ENCODE results near the gene ACOT7.

ACOT7 gene

DNA sequence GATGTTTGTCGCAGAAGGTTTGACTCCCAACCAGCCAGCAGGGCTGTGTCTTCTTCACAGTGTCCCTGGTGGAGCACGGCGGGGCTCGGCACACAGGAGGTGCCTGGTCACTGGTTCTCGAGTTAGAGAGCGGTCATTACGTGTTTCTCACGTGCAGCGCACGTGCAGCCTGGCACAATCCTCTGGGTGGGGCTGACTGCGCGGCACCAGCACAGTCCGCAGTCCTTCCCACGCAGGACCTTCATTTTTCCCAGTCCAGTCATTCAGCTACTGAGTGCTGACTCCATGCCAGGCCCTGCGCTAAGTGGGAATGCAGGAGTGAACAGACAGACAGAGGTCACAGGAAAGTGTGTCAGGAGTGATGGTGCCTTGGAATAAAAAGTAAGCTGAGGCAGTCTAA, 86.5 kb downstream of the ACOT7 start:
- no peak for DNase-seq

GRCh38 chr1:6303397-6304012, 90.1 kb downstream of the ACOT7 start:
- DNase-seq, result no peak

DNA sequence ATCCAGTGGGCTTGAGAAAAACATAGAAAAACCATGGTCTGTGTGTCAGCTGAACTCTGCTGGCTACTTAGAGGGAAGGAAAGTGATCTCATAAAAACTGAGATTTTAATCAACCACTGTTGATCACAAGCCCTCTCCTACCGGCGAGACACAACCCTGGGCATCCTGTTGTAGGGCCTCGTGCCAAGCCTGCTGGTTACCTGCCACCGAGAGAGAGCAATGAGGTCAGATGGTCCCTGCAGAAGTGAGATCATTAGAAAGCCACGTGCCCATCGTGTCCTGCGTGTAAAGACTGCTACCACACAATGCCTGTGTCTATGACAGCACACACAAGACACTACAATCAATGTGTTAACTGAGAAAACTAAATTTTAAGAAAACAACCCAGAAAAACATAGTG, 91.0 kb downstream of the ACOT7 start:
- no peak for DNase-seq

DNA sequence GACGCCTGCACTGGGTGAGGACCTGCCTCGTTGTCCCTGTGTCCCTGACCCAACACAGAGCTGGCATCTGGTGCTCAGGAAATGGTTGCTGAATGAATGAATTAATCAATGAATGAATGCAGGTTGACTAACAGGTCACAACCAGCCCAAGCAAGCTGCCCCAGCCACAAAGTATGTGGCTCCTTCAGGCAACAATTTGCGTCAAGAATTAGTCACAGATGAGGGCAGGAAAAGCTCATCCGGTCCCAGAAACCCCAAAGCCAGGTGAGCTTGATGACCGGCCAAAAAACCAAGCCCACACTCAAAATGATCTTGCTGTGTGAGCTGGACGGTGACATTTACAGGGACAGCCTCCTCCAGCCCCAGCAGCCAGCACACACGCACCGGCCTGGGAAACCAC, 92.0 kb downstream of the ACOT7 start:
- no peak for DNase-seq

GRCh38 chr1:6300342-6301048, 93.1 kb downstream of the ACOT7 start:
- DNase-seq, result no peak

DNA sequence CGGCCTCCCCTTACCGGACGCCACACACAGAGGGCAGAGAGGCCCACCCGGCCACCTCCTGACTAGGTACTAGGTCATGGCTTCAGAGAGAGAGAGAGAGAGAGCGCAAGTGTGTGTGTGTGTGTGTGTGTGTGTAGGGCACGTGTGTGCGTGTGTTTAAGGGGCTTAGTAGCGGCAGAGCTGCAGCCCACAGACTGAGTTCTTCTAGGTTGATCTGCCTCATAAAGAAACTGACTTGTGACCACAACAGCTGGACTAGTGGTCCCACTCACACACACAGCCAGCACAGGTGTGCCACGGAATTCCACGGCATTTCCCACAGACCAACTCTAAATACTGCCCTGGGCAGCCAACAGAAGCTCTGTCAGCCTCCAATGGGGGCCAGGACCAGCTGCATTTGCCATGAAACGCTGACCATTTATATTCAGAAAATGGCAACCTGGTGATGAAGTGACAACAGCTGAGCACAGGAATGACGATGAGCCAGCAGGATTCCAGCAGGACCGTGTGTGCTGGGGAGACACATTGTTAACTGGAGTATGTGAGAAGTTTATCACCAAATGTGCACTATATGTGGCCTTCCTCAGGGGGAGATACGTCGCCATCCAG, 93.9 kb downstream of the ACOT7 start:
- DNase-seq, result no peak

GRCh38 chr1:6298940-6299465, 94.6 kb downstream of the ACOT7 start:
- DNase-seq, result no peak

- DNase-seq, result no peak
Measured at GRCh38 chr1:6298530-6298929, 95.0 kb downstream of the ACOT7 start.

- no peak for DNase-seq
Measured at GRCh38 chr1:6295910-6296309, 97.7 kb downstream of the ACOT7 start.

DNA sequence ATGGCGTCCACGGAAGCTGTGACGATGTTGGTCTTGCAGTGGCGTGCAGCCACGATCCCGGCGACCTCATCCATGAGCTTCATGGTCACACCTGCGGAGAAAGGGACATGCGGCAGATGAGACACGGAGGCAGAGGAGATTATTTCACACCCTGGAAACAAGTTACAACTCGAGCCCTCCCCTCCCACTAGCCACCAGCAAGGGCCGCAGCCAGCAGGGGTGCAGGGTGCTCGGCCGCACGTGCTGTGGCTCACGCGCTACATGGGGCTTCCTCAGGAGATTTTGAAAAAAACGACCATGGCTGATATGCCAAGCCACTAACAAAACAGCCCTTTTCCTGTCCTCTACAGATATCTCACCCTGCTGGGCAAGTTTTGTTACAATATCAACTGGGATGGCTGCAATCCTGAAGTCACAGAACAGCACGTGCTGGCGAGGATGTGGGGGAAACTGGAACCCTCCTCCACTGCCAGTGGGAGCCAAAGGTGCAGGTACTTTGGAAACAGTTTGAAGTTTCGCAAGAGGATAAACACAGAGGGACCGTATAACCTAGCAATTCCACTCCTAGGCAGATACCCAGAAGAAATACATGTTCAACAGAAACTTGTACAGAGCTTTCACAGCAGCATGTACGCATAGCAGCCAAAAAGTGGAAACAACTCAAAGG, 98.5 kb downstream of the ACOT7 start:
- no peak for DNase-seq

DNA sequence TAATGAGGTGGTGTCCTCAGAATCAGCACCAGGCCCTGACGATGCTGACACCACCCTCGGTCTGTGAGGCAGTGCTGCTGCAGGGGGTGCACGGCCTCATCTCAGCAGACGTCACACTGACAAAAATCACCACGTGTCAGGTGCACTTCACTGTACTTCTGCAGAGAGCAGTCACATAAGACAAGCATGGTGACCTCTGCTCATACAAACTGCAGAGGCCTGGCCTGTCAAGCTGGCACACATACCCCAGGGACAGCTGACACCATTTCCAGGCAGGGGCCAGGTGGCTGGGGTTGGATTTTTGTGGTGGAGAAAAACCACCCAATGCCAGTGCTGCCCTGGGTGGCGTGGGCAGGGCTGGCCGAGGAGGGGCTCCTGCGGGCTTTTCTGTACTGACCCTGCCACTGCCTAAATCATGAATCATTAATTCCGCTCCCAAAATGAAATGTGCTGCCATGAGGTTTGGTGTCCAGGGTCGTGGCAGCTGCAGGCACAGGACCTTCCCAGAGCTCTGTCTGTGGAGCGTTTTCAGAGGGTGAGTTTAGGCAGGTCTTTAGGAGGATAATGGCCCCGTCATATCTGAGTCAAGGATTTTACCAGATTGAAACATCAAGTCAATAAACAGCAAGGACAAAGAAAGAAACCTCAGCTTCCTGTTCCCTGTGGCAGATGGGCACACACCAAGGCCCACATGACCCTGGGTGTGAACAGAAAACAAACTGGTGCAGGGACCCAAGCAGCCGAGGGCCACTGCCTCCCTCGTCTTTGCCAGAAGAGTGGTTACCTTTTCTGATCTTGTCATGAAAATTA, 99.3 kb downstream of the ACOT7 start:
- no peak for DNase-seq

GRCh38 chr1:6292102-6292501, 101.5 kb downstream of the ACOT7 start:
- DNase-seq, result no peak

- no peak for DNase-seq
Measured at GRCh38 chr1:6288665-6289064, 104.9 kb downstream of the ACOT7 start.

DNA sequence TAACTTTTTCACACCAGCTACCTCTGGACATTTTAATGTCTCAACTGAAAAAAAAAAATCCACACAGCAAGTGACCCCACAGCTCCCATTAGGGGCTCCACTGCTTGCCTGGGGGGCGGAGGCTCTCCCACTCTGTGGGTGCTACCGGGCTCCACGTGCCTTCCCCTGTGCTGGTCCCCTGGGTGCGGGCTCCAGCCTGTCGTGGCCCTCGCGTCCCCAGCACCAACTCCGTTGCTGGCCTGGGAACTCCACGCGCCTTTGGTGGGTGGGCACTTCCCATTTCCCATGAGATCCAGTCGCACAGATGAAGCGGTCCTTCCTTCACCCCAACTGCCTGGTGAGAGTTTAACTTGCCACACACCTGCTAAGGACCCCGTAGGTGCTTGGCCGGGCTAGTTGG, 105.5 kb downstream of the ACOT7 start:
- DNase-seq, result no peak

- no peak for DNase-seq
Measured at GRCh38 chr1:6287431-6287886, 106.1 kb downstream of the ACOT7 start.

DNA sequence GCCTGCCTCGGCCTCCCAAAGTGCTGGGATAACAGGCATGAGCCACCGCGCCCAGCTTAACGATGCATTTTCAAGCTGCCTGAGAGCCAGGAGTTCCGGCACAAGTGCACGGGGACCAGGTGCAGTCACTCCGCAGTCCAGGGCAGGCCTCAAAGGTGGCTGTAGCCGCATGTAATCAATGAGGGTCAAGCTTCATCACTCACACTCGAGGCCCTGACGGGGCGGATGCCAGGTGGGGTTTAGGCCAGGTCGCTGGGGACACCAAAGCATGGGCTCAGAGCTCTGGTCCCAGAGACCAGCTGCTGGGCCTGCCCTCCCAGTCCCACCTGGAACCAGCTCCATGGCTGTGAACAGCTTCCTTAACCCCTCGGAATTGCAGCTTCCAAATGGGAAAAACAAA, 106.5 kb downstream of the ACOT7 start:
- DNase-seq, result no peak

DNA sequence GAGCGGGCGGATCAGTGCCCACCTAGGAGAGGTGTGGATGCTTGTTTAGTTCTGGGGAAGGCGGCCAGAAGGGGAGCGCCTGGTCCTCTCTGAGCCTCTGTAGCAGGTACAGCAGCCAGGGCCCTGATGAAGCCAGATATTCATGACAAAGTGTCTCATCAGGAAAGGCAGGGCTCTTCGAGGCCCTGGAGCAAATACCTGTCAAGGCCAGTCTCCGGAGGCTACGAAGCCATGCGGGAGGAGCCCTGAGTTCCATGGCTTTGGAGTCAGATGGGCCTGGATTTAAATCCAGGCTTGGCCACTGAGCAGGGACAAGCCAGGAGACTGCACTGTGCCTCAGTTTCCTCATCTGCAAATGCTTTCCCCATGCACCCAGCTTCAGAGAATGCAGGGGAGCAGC, 107.3 kb downstream of the ACOT7 start:
- no peak for DNase-seq

DNA sequence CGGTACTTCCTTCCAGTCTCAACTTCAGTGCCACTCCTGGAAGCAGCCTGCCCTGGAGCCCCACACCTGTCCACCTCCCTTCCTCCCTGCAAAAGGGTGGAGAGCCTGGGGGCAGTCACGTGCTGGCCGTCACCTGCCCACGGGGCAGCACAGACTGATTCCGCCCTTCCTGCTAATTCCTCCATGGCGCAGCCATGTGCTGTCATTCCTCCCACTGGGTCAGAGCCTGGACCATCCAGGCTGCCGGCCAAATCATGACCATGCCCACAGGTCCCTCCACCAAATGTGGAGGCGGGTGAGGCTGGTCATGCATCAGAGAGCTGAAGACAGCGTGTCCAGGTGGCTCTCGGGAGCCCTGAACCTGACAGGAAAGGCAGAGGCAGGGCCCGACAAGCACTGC, 108.2 kb downstream of the ACOT7 start:
- DNase-seq, result no peak

DNA sequence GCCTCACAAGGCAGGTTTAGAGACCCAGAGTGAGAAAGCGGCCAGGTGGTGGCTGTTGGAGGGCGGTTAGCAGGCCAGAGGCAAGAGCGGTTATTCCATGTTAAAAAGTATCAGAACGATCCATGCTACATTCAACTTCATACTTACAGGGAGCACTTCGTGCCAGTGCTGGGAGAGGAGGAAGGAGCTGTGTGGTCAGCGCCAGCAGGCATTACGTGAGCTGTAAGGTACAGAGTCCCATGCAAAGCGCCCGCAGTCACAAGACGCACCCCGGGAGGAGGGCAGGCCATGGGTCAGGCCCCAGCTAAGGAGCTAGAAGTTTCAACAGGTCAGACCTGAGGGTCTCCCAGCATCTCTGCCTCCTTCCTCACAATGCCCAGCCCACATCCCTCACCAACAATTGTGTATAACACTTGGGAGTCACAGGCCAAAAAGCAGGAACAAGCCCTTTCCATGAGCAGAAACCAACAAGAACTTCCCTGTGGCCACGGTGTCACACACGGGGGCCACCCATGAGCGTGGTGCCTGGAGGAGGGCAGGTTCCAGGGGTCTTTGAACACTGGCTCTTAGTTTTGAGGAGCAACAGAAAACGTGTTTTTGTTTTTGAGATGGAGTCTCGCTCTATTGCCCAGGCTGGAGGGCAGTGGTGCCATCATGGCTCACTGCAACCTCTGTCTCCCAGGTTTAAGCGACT, 110.8 kb downstream of the ACOT7 start:
- no peak for DNase-seq

GRCh38 chr1:6281511-6282402, 111.8 kb downstream of the ACOT7 start:
- DNase-seq, result no peak
